Stimulated activated CD4-positive, alpha-beta T cell treated with anti-CD3 and anti-CD28 coated beads, Interleukin-2, amount 100 ng/mL, for 48 hours (primary cell): ENCODE results near the gene POU2F1.

ENCODE experiments used
- DNase-seq, 2 donors: peaks; one replicate each; pipeline ENCODE4 v3.0.0-alpha.2; 2020

The POU2F1 gene

GRCh38 chr1:167220537-167221125, at the start of gene POU2F1:
TSS of gene POU2F1 (plus strand) at chr1:167220886. CDS start at chr1:167220898, 12 bp downstream.
- peak; percentile 98 to 99 for DNase-seq

- DNase-seq, result no peak
Measured at GRCh38 chr1:167171286-167171929, 49.3 kb upstream of the POU2F1 start.

GRCh38 chr1:167173516-167174184, 47.0 kb upstream of the POU2F1 start:
- no peak for DNase-seq

GRCh38 chr1:167175901-167176300, 44.8 kb upstream of the POU2F1 start:
- no peak for DNase-seq

- no peak for DNase-seq
Measured at GRCh38 chr1:167178831-167179230, 41.9 kb upstream of the POU2F1 start.

- no peak for DNase-seq
Measured at GRCh38 chr1:167182571-167183320, 37.9 kb upstream of the POU2F1 start.

GRCh38 chr1:167184081-167184480, 36.6 kb upstream of the POU2F1 start:
- no peak for DNase-seq

GRCh38 chr1:167185062-167185461, 35.6 kb upstream of the POU2F1 start:
- no peak for DNase-seq

GRCh38 chr1:167185974-167186657, 34.6 kb upstream of the POU2F1 start:
- DNase-seq, result no peak

- no peak for DNase-seq
Measured at GRCh38 chr1:167186771-167187170, 33.9 kb upstream of the POU2F1 start.

- no peak for DNase-seq
Measured at GRCh38 chr1:167190747-167191237, 29.9 kb upstream of the POU2F1 start.

GRCh38 chr1:167191958-167192357, 28.7 kb upstream of the POU2F1 start:
- no peak for DNase-seq

- DNase-seq, result no peak
Measured at GRCh38 chr1:167194182-167194581, 26.5 kb upstream of the POU2F1 start.

- DNase-seq, result no peak
Measured at GRCh38 chr1:167196166-167196565, 24.5 kb upstream of the POU2F1 start.

- DNase-seq, result no peak
Measured at GRCh38 chr1:167197236-167197635, 23.4 kb upstream of the POU2F1 start.

- no peak for DNase-seq
Measured at GRCh38 chr1:167197692-167198091, 23.0 kb upstream of the POU2F1 start.

- no peak for DNase-seq
Measured at GRCh38 chr1:167198518-167199133, 22.1 kb upstream of the POU2F1 start.

GRCh38 chr1:167199656-167200055, 21.0 kb upstream of the POU2F1 start:
- DNase-seq, result no peak

- DNase-seq, result no peak
Measured at GRCh38 chr1:167200272-167200671, 20.4 kb upstream of the POU2F1 start.

GRCh38 chr1:167200749-167201148, 19.9 kb upstream of the POU2F1 start:
- DNase-seq, result no peak

GRCh38 chr1:167202049-167202448, 18.6 kb upstream of the POU2F1 start:
- no peak for DNase-seq
